Calu3 (cell line): ENCODE data around the gene HK2. TPM values are rescaled to one million over a fixed set of nuclear protein-coding genes. Genes with fewer than 3 reads are reported as not detected.
A peak's percentile ranks its signal among the peaks of the same experiment; 100 is the strongest.

ENCODE experiments used
- BruUV-seq: library from RNA; stranded (reverse); fragments of 400-500 nt; replicated peaks from 2 replicates; lab custom pipeline; 2021; lab: Mats Ljungman, UMichigan
- CTCF ChIA-PET: fragments of 300-600 bp; sonication (Branson Sonifier 250); formaldehyde crosslinking; loops from one replicate; lab custom pipeline; 2022; ENCODE audit warnings: antibody characterized with exemption; lab: Charles Lee
- DNase-seq: peaks from one replicate; pipeline ENCODE4 v3.0.0; 2022
- H3K27ac Mint-ChIP-seq: one replicate; pipeline ENCODE4 v1.8.0; 2022; ENCODE audit warnings: mixed read lengths; ENCODE audit not compliant: unreplicated experiment
- H3K27me3 Mint-ChIP-seq: one replicate; pipeline ENCODE4 v1.8.0; 2022; ENCODE audit warnings: mixed read lengths; ENCODE audit not compliant: unreplicated experiment
- H3K36me3 Mint-ChIP-seq: one replicate; pipeline ENCODE4 v1.8.0; 2022; ENCODE audit warnings: mild to moderate bottlenecking, moderate library complexity, mixed read lengths; ENCODE audit not compliant: insufficient read depth, unreplicated experiment
- H3K4me1 Mint-ChIP-seq: one replicate; pipeline ENCODE4 v1.8.0; 2022; ENCODE audit warnings: mild to moderate bottlenecking, low read depth, mixed read lengths; ENCODE audit not compliant: unreplicated experiment
- H3K4me3 Mint-ChIP-seq: one replicate; pipeline ENCODE4 v1.8.0; 2022; ENCODE audit warnings: mild to moderate bottlenecking, low read depth, moderate library complexity, mixed read lengths; ENCODE audit not compliant: unreplicated experiment
- H3K9me3 Mint-ChIP-seq: one replicate; pipeline ENCODE4 v1.8.0; 2022; ENCODE audit warnings: low read depth, mixed read lengths; ENCODE audit not compliant: unreplicated experiment
- intact Hi-C: fragments of 100-400 bp; cut with micrococcal nuclease; formaldehyde crosslinking; loops from one replicate; pipeline ENCODE4 v1.10.0; 2022; ENCODE audit not compliant: unreplicated experiment
- total RNA-seq: library from RNA; stranded (reverse); gene quantifications from 2 replicates; pipeline ENCODE4 v1.2.3, GENCODE V29; 2022
- TF ChIP-seq, protein P1 (sequence below): fragments of 200-600 bp; IDR thresholded peaks from one replicate; pipeline ENCODE4 v1.8.0; 2022; ENCODE audit warnings: antibody characterized with exemption; ENCODE audit not compliant: unreplicated experiment

HK2 gene
- total RNA-seq, 1 experiment from 2014 or later = 56.5 TPM

- peaks cover 12% of the 10 kb centered on the region for H3K4me1 Mint-ChIP-seq
- CTCF ChIA-PET = interaction anchor here (0.5 kb wide), 1 partner anchor 12 kb away, joined by 3 read pairs; no protein-coding TSS in a partner anchor
- no peaks in the 10 kb centered on the region for H3K27me3 Mint-ChIP-seq
- H3K9me3 Mint-ChIP-seq = peaks cover 6% of the 10 kb centered on the region
- TF ChIP-seq, protein P1, sequence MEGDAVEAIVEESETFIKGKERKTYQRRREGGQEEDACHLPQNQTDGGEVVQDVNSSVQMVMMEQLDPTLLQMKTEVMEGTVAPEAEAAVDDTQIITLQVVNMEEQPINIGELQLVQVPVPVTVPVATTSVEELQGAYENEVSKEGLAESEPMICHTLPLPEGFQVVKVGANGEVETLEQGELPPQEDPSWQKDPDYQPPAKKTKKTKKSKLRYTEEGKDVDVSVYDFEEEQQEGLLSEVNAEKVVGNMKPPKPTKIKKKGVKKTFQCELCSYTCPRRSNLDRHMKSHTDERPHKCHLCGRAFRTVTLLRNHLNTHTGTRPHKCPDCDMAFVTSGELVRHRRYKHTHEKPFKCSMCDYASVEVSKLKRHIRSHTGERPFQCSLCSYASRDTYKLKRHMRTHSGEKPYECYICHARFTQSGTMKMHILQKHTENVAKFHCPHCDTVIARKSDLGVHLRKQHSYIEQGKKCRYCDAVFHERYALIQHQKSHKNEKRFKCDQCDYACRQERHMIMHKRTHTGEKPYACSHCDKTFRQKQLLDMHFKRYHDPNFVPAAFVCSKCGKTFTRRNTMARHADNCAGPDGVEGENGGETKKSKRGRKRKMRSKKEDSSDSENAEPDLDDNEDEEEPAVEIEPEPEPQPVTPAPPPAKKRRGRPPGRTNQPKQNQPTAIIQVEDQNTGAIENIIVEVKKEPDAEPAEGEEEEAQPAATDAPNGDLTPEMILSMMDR = no peak
- intact Hi-C loops = no loop called here
- peak overlapping the region; percentile 55 for H3K27ac Mint-ChIP-seq
- peaks cover 8% of the 10 kb centered on the region for H3K36me3 Mint-ChIP-seq
- peak; percentile 32 for DNase-seq
- H3K4me3 Mint-ChIP-seq = peak overlapping the region; percentile 68
- BruUV-seq = no TSS peak
Measured at GRCh38 chr2:74908748-74909444, 75.0 kb downstream of the HK2 start.

DNA sequence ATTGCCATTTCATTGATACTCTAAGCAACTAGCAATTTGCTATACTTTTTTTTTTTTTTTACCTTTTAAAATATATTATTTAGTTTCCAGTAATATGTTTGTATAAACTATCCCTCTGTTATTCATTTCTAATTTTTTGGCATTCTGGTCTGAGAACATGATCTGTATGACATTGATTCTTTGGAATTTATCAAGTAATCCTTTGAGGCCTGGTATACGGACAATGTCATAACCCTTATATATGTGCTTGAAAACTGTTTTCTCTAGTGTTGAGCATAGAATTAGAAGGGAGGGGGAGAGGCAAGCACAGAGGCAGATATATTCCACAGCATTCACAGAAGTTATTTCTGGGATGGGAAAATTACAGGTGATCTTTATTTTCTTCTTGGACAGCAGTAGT, 76.3 kb downstream of the HK2 start:
- intact Hi-C loops = loop anchor here (10.0 kb wide), 1 partner anchor 125 kb away; no protein-coding TSS in a partner anchor
- Mint-ChIP-seq H3K27me3 (no peaks in the 10 kb centered on the region), H3K27ac (no peak overlapping the region), H3K4me3 (no peak overlapping the region), H3K9me3 (peaks cover 6% of the 10 kb centered on the region), H3K4me1 (peaks cover 12% of the 10 kb centered on the region), H3K36me3 (peaks cover 8% of the 10 kb centered on the region)
- CTCF ChIA-PET = interaction anchor here (0.6 kb wide), 1 partner anchor 35 kb away, joined by 3 read pairs; no protein-coding TSS in a partner anchor
- no TSS peak for BruUV-seq
- TF ChIP-seq, protein P1 = no peak
- DNase-seq = no peak

- Mint-ChIP-seq H3K36me3 (peaks cover 8% of the 10 kb centered on the region), H3K4me1 (peaks cover 12% of the 10 kb centered on the region), H3K27ac (no peak overlapping the region), H3K9me3 (peaks cover 6% of the 10 kb centered on the region), H3K4me3 (no peak overlapping the region), H3K27me3 (no peaks in the 10 kb centered on the region)
- no TSS peak for BruUV-seq
- TF ChIP-seq, protein P1 = no peak
- DNase-seq = no peak
- CTCF ChIA-PET = interaction anchor here (0.6 kb wide), 1 partner anchor 34 kb away, joined by 3 read pairs; no protein-coding TSS in a partner anchor
- intact Hi-C loops = loop anchor here (10.0 kb wide), 1 partner anchor 124 kb away; no protein-coding TSS in a partner anchor
Measured at GRCh38 chr2:74911061-74911460, 77.1 kb downstream of the HK2 start.

DNA sequence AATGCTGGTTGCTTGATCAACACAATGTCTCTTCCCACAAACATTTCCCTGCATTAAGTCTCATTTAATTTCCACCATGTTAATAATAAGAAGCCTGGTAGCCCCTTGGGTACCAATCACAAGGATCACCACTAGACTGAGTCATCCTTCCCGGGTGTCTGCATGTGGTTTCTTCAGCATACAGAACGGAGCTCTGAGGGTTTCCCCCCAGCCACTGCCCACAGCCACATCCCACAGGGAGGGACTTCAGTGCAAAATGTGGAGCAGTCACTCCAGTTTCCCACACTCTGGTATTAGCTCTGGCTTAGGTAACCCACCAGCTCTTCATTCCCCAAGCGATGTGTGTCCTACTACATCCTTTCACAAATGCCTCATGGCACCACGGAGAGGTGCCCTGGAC, 81.8 kb downstream of the HK2 start:
- no peak for DNase-seq
- Mint-ChIP-seq H3K36me3 (peaks cover 5% of the 10 kb centered on the region), H3K4me3 (no peak overlapping the region), H3K9me3 (peaks cover 3% of the 10 kb centered on the region), H3K27me3 (no peaks in the 10 kb centered on the region), H3K4me1 (peaks cover 11% of the 10 kb centered on the region), H3K27ac (no peak overlapping the region)
- TF ChIP-seq, protein P1 = no peak
- intact Hi-C loops = loop anchor here (5.0 to 10.0 kb wide), 3 partner anchors 119 to 692 kb away; no protein-coding TSS in a partner anchor
- CTCF ChIA-PET = interaction anchor here (0.6 kb wide), 1 partner anchor 29 kb away, joined by 3 read pairs; no protein-coding TSS in a partner anchor
- no TSS peak for BruUV-seq
